HepG2 (cell line): ENCODE results near the gene MED13. TPM values are rescaled to one million over a fixed set of nuclear protein-coding genes. Genes with fewer than 3 reads are reported as not detected.

Source experiments
- ARID5B ChIP-seq: IDR thresholded peaks from 2 replicates; pipeline ENCODE4 v1.4.0; 2020; ENCODE audit warnings: mild to moderate bottlenecking, missing genetic modification reagents
- ESRRA ChIP-seq: sonication (generic); formaldehyde crosslinking; IDR thresholded peaks from 2 replicates; pipeline ENCODE4 v1.5.1; 2020; ENCODE audit warnings: mild to moderate bottlenecking, low read depth, missing genetic modification reagents
- FOXJ3 ChIP-seq: sonication (generic); formaldehyde crosslinking; IDR thresholded peaks from 2 replicates; pipeline ENCODE4 v1.4.0; 2020; ENCODE audit warnings: missing genetic modification reagents, mild to moderate bottlenecking, borderline replicate concordance
- GATAD2A ChIP-seq: IDR thresholded peaks from 2 replicates; pipeline ENCODE4 v1.6.1; 2016
- HDAC2 ChIP-seq: sonication (generic); formaldehyde crosslinking; IDR thresholded peaks from 2 replicates; pipeline ENCODE4 v1.4.0; 2020; ENCODE audit warnings: missing genetic modification reagents
- HNF1B ChIP-seq: sonication (generic); formaldehyde crosslinking; IDR thresholded peaks from 2 replicates; pipeline ENCODE4 v1.5.1; 2020; ENCODE audit warnings: mild to moderate bottlenecking, moderate library complexity, missing genetic modification reagents
- KAT8 ChIP-seq: IDR thresholded peaks from 2 replicates; pipeline ENCODE4 v1.6.1; 2016; ENCODE audit warnings: missing genetic modification reagents, missing compliant biosample characterization
- NR2F6 ChIP-seq, 2 experiments: IDR thresholded peaks; 2 replicates each; pipeline ENCODE4 v1.6.1; 2016; ENCODE audit warnings: antibody characterized with exemption in 1 of 2, mild to moderate bottlenecking in 1 of 2
- PHF5A ChIP-seq: IDR thresholded peaks from one replicate; pipeline ENCODE4 v1.6.1; 2018; ENCODE audit warnings: low read depth, missing genetic modification reagents; ENCODE audit not compliant: unreplicated experiment
- RARA ChIP-seq: IDR thresholded peaks from 2 replicates; pipeline ENCODE4 v1.6.1; 2016; ENCODE audit warnings: missing genetic modification reagents, missing compliant biosample characterization
- RXRB ChIP-seq: IDR thresholded peaks from 2 replicates; pipeline ENCODE4 v1.6.1; 2016; ENCODE audit warnings: borderline replicate concordance, missing genetic modification reagents, missing compliant biosample characterization
- SNAI1 ChIP-seq: sonication (generic); formaldehyde crosslinking; IDR thresholded peaks from 2 replicates; pipeline ENCODE4 v1.5.0; 2020; ENCODE audit warnings: mild to moderate bottlenecking, missing genetic modification reagents, borderline replicate concordance
- TEAD3 ChIP-seq: optimal IDR thresholded peaks from 2 replicates; pipeline ENCODE3; 2016; ENCODE audit warnings: borderline replicate concordance
- U2AF2 ChIP-seq: fragments of 200-400 bp; formaldehyde crosslinking; IDR thresholded peaks from 2 replicates; pipeline ENCODE4 v1.6.1; 2017; ENCODE audit warnings: low read depth, mild to moderate bottlenecking, low read length
- ZNF503 ChIP-seq: sonication (generic); formaldehyde crosslinking; IDR thresholded peaks from 2 replicates; pipeline ENCODE4 v1.4.0; 2020; ENCODE audit warnings: missing genetic modification reagents
- ZNF629 ChIP-seq: sonication (generic); formaldehyde crosslinking; conservative IDR thresholded peaks from 2 replicates; pipeline ENCODE4 v1.5.0; 2020; ENCODE audit warnings: missing genetic modification reagents
- ZNF644 ChIP-seq: IDR thresholded peaks from 2 replicates; pipeline ENCODE4 v1.6.1; 2016; ENCODE audit warnings: low read depth
- polyA plus RNA-seq, 8 experiments: library from polyadenylated mRNA; depleted of rRNA in 3 of 8; stranded (reverse) in 7 of 8; unstranded in 1 of 8; fragments of >200 nt; fragmentation: Illumina TruSeq in 4 of 8; extraction: Trizol in 4 of 8; gene quantifications; 2 replicates each; pipeline versions ENCODE4 v1.2.1 to v1.2.3, GENCODE V29; 2011 to 2016; ENCODE audit warnings: low read depth in 4 of 8, missing spikeins in 1 of 8, mixed read lengths in 1 of 8; ENCODE audit not compliant: insufficient read depth in 1 of 8
- total RNA-seq, 5 experiments: library from RNA; depleted of rRNA; stranded (reverse); fragments of >200 nt; fragmentation: Illumina TruSeq; extraction: Trizol; gene quantifications; 2 replicates each; pipeline ENCODE4 v1.2.3, GENCODE V29; 2016; ENCODE audit warnings: low read depth in 1 of 5
- TF ChIP-seq, protein P1 (sequence below): sonication (generic); formaldehyde crosslinking; IDR thresholded peaks from 2 replicates; pipeline ENCODE4 v1.9.0; 2022; ENCODE audit warnings: low read depth, missing genetic modification reagents

The MED13 gene
- total and polyA plus RNA-seq, 2 of the 13 experiments (the other 11 are each of a cell fraction or from before 2014, with no cell fraction given): 27.4 to 69.1 TPM

DNA sequence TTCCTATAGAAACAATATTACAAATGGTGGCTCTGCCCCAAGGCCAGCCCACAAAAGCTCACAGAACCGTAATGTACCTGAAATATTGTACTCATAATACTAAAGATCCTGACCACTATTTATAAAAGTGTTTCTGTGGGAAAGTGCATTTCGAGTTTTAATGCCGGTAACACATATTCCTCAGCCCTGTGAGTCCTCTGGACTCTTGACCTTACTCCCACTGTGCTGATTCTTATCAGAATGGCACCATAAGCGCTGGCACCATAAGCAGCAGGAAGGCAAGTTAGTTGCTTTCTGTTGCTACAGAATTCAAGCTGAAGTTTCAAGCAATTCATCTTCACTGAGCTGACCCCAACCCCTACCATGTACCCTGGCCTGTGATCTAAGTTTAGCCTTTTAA is 36.4 kb upstream of the MED13 start (continued):
- peak; percentile 47; the same call in 1 of the 2 replicates for TF ChIP-seq ARID5B
- TF ChIP-seq U2AF2: no peak
- peak; percentile 36; the same call in 1 of the 2 replicates for TF ChIP-seq ZNF629 (CRISPR knock-in tag)
- no peak for TF ChIP-seq PHF5A (CRISPR knock-in tag)
- TF ChIP-seq SNAI1 (CRISPR knock-in tag): no peak
- 0 out of 2 replicates have a peak, but pooled peaks have one; percentile 30 for TF ChIP-seq ZNF503 (CRISPR knock-in tag)
- TF ChIP-seq FOXJ3 (CRISPR knock-in tag): 0 out of 2 replicates have a peak, but pooled peaks have one; percentile 36
- TF ChIP-seq RXRB (CRISPR knock-in tag): 0 out of 2 replicates have a peak, but pooled peaks have one; percentile 46
- 0 out of 2 replicates have a peak, but pooled peaks have one; percentile 33 for TF ChIP-seq ESRRA (CRISPR knock-in tag)
- TF ChIP-seq ZNF644: peak; percentile 55; the same call in 1 of the 2 replicates
- TF ChIP-seq TEAD3 (CRISPR knock-in tag): peak; percentile 28
- 0 out of 2 replicates have a peak, but pooled peaks have one; percentile 36 for TF ChIP-seq HDAC2 (CRISPR knock-in tag)
- TF ChIP-seq RARA (CRISPR knock-in tag): peak; percentile 13; the same call in 1 of the 2 replicates
- TF ChIP-seq NR2F6 (IDR thresholded peaks at IDR 0.05): 0 out of 2 replicates have a peak, but pooled peaks have one; percentile 44
- TF ChIP-seq NR2F6 (CRISPR knock-in tag; IDR thresholded peaks at IDR 0.05): no peak; the same call in 1 of the 2 replicates
- no peak for TF ChIP-seq KAT8 (CRISPR knock-in tag)
- 0 out of 2 replicates have a peak, but pooled peaks have one; percentile 29 for TF ChIP-seq HNF1B (CRISPR knock-in tag)
- TF ChIP-seq GATAD2A (CRISPR knock-in tag): peak; percentile 55
- TF ChIP-seq, protein P1, sequence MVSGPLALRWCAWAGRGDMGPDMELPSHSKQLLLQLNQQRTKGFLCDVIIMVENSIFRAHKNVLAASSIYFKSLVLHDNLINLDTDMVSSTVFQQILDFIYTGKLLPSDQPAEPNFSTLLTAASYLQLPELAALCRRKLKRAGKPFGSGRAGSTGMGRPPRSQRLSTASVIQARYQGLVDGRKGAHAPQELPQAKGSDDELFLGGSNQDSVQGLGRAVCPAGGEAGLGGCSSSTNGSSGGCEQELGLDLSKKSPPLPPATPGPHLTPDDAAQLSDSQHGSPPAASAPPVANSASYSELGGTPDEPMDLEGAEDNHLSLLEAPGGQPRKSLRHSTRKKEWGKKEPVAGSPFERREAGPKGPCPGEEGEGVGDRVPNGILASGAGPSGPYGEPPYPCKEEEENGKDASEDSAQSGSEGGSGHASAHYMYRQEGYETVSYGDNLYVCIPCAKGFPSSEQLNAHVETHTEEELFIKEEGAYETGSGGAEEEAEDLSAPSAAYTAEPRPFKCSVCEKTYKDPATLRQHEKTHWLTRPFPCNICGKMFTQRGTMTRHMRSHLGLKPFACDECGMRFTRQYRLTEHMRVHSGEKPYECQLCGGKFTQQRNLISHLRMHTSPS: no peak
